CD4-positive, alpha-beta T cell (primary cell): ENCODE results near the gene AZGP1. TPM values are rescaled to one million over a fixed set of nuclear protein-coding genes. Genes with fewer than 3 reads are reported as not detected.

ENCODE experiments used
- ATAC-seq: fragments of 200-7000 bp; cut with Tn5 transposase; one replicate; pipeline ENCODE4 v1.10.0; 2022; ENCODE audit warnings: mild to moderate bottlenecking; ENCODE audit not compliant: poor library complexity
- CTCF ChIA-PET: fragments of 350-600 bp; sonication (Branson Sonifier 250); formaldehyde crosslinking; loops from one replicate; lab custom pipeline; 2021; ENCODE audit warnings: antibody characterized with exemption, inconsistent platforms; lab: Charles Lee
- POLR2A ChIA-PET: fragments of 350-600 bp; sonication (Branson Sonifier 250); formaldehyde crosslinking; loops from one replicate; lab custom pipeline; 2021; ENCODE audit warnings: antibody characterized with exemption, inconsistent platforms; lab: Charles Lee
- DNase-seq, 14 experiments: peaks; one replicate each; pipeline ENCODE4 v3.0.0-alpha.2; 2013 to 2020; ENCODE audit warnings: mixed read lengths in 2 of 14
- H3K27ac ChIP-seq, 2 donors: one replicate each; pipeline versions ENCODE4 v1.5.1 to v1.7.0; 2013; ENCODE audit warnings: low read length in 2 of 2, low read depth in 1 of 2, mild to moderate bottlenecking in 1 of 2
- H3K27me3 ChIP-seq, 2 experiments: 1 replicate in 1 of 2; 2 replicates in 1 of 2; pipeline versions ENCODE4 v1.6.1 to v1.7.0; 2013; ENCODE audit warnings: low read length in 2 of 2, control low read depth in 1 of 2, mild to moderate bottlenecking in 1 of 2, moderate library complexity in 1 of 2; ENCODE audit not compliant: insufficient read depth in 2 of 2, control insufficient read depth in 1 of 2
- H3K36me3 ChIP-seq: one replicate; pipeline ENCODE4 v1.6.1; 2013; ENCODE audit warnings: low read length, control low read depth; ENCODE audit not compliant: insufficient read depth
- H3K4me1 ChIP-seq: one replicate; pipeline ENCODE4 v1.6.1; 2013; ENCODE audit warnings: low read length, control low read depth; ENCODE audit not compliant: insufficient read depth
- H3K4me3 ChIP-seq: one replicate; pipeline ENCODE4 v1.5.1; 2013; ENCODE audit warnings: mild to moderate bottlenecking, low read length, moderate library complexity
- H3K9me3 ChIP-seq, 2 experiments: 1 replicate in 1 of 2; 2 replicates in 1 of 2; pipeline versions ENCODE4 v1.6.1 to v1.7.0; 2013; ENCODE audit warnings: low read length in 2 of 2, mild to moderate bottlenecking in 2 of 2, control low read depth in 1 of 2, moderate library complexity in 1 of 2; ENCODE audit not compliant: control insufficient read depth in 1 of 2, insufficient read depth in 1 of 2
- H3K27ac Mint-ChIP-seq: one replicate; pipeline ENCODE4 v1.8.0; 2020; ENCODE audit warnings: mixed read lengths
- H3K27me3 Mint-ChIP-seq: one replicate; pipeline ENCODE4 v1.8.0; 2021; ENCODE audit warnings: mixed read lengths
- H3K36me3 Mint-ChIP-seq: one replicate; pipeline ENCODE4 v1.8.0; 2021; ENCODE audit warnings: low read depth, mixed read lengths
- H3K4me1 Mint-ChIP-seq: one replicate; pipeline ENCODE4 v1.8.0; 2021; ENCODE audit warnings: low read depth, mixed read lengths
- H3K4me3 Mint-ChIP-seq: one replicate; pipeline ENCODE4 v1.8.0; 2020; ENCODE audit warnings: mild to moderate bottlenecking, mixed read lengths
- H3K9me3 Mint-ChIP-seq: one replicate; pipeline ENCODE4 v1.8.0; 2020; ENCODE audit warnings: mixed read lengths
- intact Hi-C, 2 experiments: fragments of 100-400 bp; cut with DNase I in 1 of 2; cut with micrococcal nuclease in 1 of 2; formaldehyde crosslinking; loops; one replicate each; pipeline versions ENCODE4 v1.15.1 to v1.9.0; 2023 to 2025; cut with DNase I, micrococcal nuclease
- total RNA-seq, 174 experiments: library from RNA in 2 of 174; stranded (reverse) in 2 of 174; gene quantifications; one replicate each; pipeline ENCODE4 v1.2.3 and lab custom pipeline; 2021 to 2026
- TF ChIP-seq, protein P1 (sequence below): fragments of 200-600 bp; IDR thresholded peaks from one replicate; pipeline ENCODE4 v1.8.0; 2022; ENCODE audit warnings: antibody characterized with exemption, mild to moderate bottlenecking

The AZGP1 gene
- total RNA-seq, 2 experiments from 2014 or later: not detected

GRCh38 chr7:100022621-100023020 is 46.8 kb upstream of the AZGP1 start:
- Mint-ChIP-seq H3K36me3 (peaks cover 66% of the 10 kb centered on the region), H3K27ac (no peak overlapping the region), H3K4me3 (no peak overlapping the region), H3K4me1 (peaks cover 14% of the 10 kb centered on the region), H3K9me3 (no peaks in the 10 kb centered on the region), H3K27me3 (no peaks in the 10 kb centered on the region)
- no peak for DNase-seq
- Histone ChIP-seq H3K36me3 (peaks cover 48% of the 10 kb centered on the region), H3K27me3 (no peaks in the 10 kb centered on the region), H3K27ac (no peak overlapping the region), H3K9me3 (no peaks in the 10 kb centered on the region), H3K4me1 (peaks cover 13% of the 10 kb centered on the region), H3K4me3 (no peak overlapping the region)
- ATAC-seq: no peak
- TF ChIP-seq, protein P1, sequence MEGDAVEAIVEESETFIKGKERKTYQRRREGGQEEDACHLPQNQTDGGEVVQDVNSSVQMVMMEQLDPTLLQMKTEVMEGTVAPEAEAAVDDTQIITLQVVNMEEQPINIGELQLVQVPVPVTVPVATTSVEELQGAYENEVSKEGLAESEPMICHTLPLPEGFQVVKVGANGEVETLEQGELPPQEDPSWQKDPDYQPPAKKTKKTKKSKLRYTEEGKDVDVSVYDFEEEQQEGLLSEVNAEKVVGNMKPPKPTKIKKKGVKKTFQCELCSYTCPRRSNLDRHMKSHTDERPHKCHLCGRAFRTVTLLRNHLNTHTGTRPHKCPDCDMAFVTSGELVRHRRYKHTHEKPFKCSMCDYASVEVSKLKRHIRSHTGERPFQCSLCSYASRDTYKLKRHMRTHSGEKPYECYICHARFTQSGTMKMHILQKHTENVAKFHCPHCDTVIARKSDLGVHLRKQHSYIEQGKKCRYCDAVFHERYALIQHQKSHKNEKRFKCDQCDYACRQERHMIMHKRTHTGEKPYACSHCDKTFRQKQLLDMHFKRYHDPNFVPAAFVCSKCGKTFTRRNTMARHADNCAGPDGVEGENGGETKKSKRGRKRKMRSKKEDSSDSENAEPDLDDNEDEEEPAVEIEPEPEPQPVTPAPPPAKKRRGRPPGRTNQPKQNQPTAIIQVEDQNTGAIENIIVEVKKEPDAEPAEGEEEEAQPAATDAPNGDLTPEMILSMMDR: no peak
- ChIA-PET CTCF (no interaction called here), POLR2A (interaction anchor here (0.6 kb wide), 1 partner anchor 1056 kb away, joined by 3 read pairs; no protein-coding TSS in a partner anchor)
- intact Hi-C loops: no loop called here

DNA sequence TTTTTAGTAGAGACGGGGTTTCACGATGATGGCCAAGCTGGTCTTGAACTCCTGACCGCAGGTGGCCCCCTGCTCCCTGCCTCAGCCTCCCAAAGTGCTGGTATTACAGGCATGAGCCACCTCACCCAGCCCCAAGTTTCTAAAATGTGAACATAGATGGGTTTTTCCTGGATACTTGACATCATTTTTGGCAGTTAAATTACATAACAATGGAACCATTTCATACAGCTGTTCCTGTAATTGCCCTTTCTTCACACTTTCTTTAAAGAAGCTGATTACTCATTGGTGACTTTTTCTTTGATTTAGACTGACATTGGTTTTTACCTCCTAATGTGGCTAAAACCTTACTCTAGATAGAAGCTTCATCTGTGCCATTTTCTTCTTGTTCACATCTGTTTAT is 45.5 kb upstream of the AZGP1 start:
- no peaks in the 10 kb centered on the region for H3K9me3 ChIP-seq
- Mint-ChIP-seq H3K36me3 (peaks cover 67% of the 10 kb centered on the region), H3K27ac (peak overlapping the region; percentile 8), H3K4me1 (peaks cover 25% of the 10 kb centered on the region), H3K27me3 (no peaks in the 10 kb centered on the region), H3K4me3 (no peak overlapping the region), H3K9me3 (no peaks in the 10 kb centered on the region)
- H3K4me1 ChIP-seq: peaks cover 16% of the 10 kb centered on the region
- TF ChIP-seq, protein P1: no peak
- POLR2A ChIA-PET: interaction anchor here (1.5 kb wide), 1 partner anchor 92 kb away, joined by 3 read pairs; the partner anchor contains the start of gene GJC3
- no peak overlapping the region for H3K27ac ChIP-seq
- ATAC-seq (no peak), DNase-seq (no peak)
- no peak overlapping the region for H3K4me3 ChIP-seq
- intact Hi-C loops: no loop called here
- no peaks in the 10 kb centered on the region for H3K27me3 ChIP-seq
- CTCF ChIA-PET: interaction anchor here (0.7 kb wide), 1 partner anchor 647 kb away, joined by 4 read pairs; the partner anchor contains the start of gene ARPC1B
- peaks cover 39% of the 10 kb centered on the region for H3K36me3 ChIP-seq

- intact Hi-C loops: loop anchor here (5.0 to 10.0 kb wide), 3 partner anchors 62 to 817 kb away; partner anchors contain the start of genes ZKSCAN5 (in 1 of the 2), ZNF3 (in 1 of the 2) and ZNF394 (in 1 of the 2)
- peak overlapping the region; percentile 28 for H3K27ac Mint-ChIP-seq
- TF ChIP-seq, protein P1: no peak
- POLR2A ChIA-PET: no interaction called here
- Histone ChIP-seq H3K9me3 (no peaks in the 10 kb centered on the region), H3K27me3 (no peaks in the 10 kb centered on the region), H3K4me1 (peaks cover 25% of the 10 kb centered on the region), H3K36me3 (peaks cover 32% of the 10 kb centered on the region), H3K27ac (no peak overlapping the region), H3K4me3 (no peak overlapping the region)
- H3K4me3 Mint-ChIP-seq: no peak overlapping the region
- H3K36me3 Mint-ChIP-seq: peaks cover 63% of the 10 kb centered on the region
- H3K4me1 Mint-ChIP-seq: peaks cover 37% of the 10 kb centered on the region
- DNase-seq (no peak), ATAC-seq (no peak)
- CTCF ChIA-PET: no interaction called here
- H3K9me3 Mint-ChIP-seq: no peaks in the 10 kb centered on the region
- H3K27me3 Mint-ChIP-seq: no peaks in the 10 kb centered on the region
These were observed 44.1 kb upstream of the AZGP1 start for GRCh38 chr7:100019908-100020307.
